CD4-positive, CD25-positive, alpha-beta regulatory T cell (primary cell): ENCODE measurements around the gene SLMAP. TPM values are rescaled to one million over a fixed set of nuclear protein-coding genes. Genes with fewer than 3 reads are reported as not detected.

Experiments used
- ATAC-seq, 2 donors: fragments of 150-1000 bp; cut with Tn5 transposase; one replicate each; pipeline ENCODE4 v1.10.0; 2021; ENCODE audit warnings: low read depth in 2 of 2, moderate number of reproducible peaks in 2 of 2, moderate library complexity in 1 of 2
- DNase-seq, 3 donors: peaks; one replicate each; pipeline versions ENCODE4 v3.0.0 to v3.0.0-alpha.2; 2012 to 2022; ENCODE audit warnings: mixed read lengths in 1 of 3
- H3K27ac ChIP-seq: one replicate; pipeline ENCODE4 v1.7.0; 2013; ENCODE audit warnings: mild to moderate bottlenecking, low read length; ENCODE audit not compliant: insufficient read depth, poor library complexity, severe bottlenecking
- H3K27me3 ChIP-seq: one replicate; pipeline ENCODE4 v1.7.0; 2013; ENCODE audit warnings: low read length; ENCODE audit not compliant: control insufficient read depth, insufficient read depth
- H3K36me3 ChIP-seq: one replicate; pipeline ENCODE4 v1.7.0; 2013; ENCODE audit warnings: mild to moderate bottlenecking, low read length, moderate library complexity; ENCODE audit not compliant: control insufficient read depth, insufficient read depth
- H3K4me1 ChIP-seq: 2 replicates; pipeline ENCODE4 v1.7.0; 2013; ENCODE audit warnings: mild to moderate bottlenecking, low read length; ENCODE audit not compliant: insufficient read depth, control insufficient read depth, poor library complexity, severe bottlenecking
- H3K4me3 ChIP-seq: one replicate; pipeline ENCODE4 v1.7.0; 2013; ENCODE audit warnings: low read depth, mild to moderate bottlenecking, low read length, moderate library complexity
- H3K9me3 ChIP-seq, 2 experiments: 1 replicate in 1 of 2; 2 replicates in 1 of 2; pipeline ENCODE4 v1.7.0; 2013; ENCODE audit warnings: low read length in 2 of 2, mild to moderate bottlenecking in 1 of 2, moderate library complexity in 1 of 2; ENCODE audit not compliant: control insufficient read depth in 2 of 2
- H3K27ac Mint-ChIP-seq, 3 donors: one replicate each; pipeline ENCODE4 v1.8.0; 2020 to 2022; ENCODE audit warnings: mild to moderate bottlenecking in 3 of 3, mixed read lengths in 3 of 3, moderate library complexity in 2 of 3
- H3K27me3 Mint-ChIP-seq: one replicate; pipeline ENCODE4 v1.8.0; 2022; ENCODE audit warnings: mild to moderate bottlenecking, mixed read lengths
- H3K36me3 Mint-ChIP-seq: one replicate; pipeline ENCODE4 v1.8.0; 2020; ENCODE audit warnings: mixed read lengths
- H3K4me1 Mint-ChIP-seq, 4 donors: one replicate each; pipeline ENCODE4 v1.8.0; 2020 to 2022; ENCODE audit warnings: mixed read lengths in 4 of 4, mild to moderate bottlenecking in 1 of 4
- H3K4me3 Mint-ChIP-seq, 4 donors: one replicate each; pipeline ENCODE4 v1.8.0; 2020 to 2022; ENCODE audit warnings: mild to moderate bottlenecking in 4 of 4, mixed read lengths in 4 of 4, moderate library complexity in 3 of 4
- H3K9me3 Mint-ChIP-seq, 7 donors: one replicate each; pipeline ENCODE4 v1.8.0; 2020 to 2022; ENCODE audit warnings: mixed read lengths in 7 of 7, mild to moderate bottlenecking in 3 of 7, moderate library complexity in 2 of 7
- polyA plus RNA-seq, 4 donors: library from polyadenylated mRNA; unstranded; fragments of 300-500 nt; fragmentation: Illumina TruSeq; gene quantifications; one replicate each; pipeline ENCODE4 v1.2.3, GENCODE V29; 2021
- total RNA-seq: library from RNA; stranded (reverse); gene quantifications from one replicate; pipeline ENCODE4 v1.2.3, GENCODE V29; 2022

SLMAP gene
- total and polyA plus RNA-seq, 5 donors from 2014 or later, result 13.5 to 84.9 (median 21.3) TPM

- Mint-ChIP-seq H3K9me3 (peaks cover 0 to 2% (median 0%) of the 10 kb centered on the region in 7 donors), H3K4me1 (no peaks in the 10 kb centered on the region), H3K36me3 (no peaks in the 10 kb centered on the region), H3K4me3 (no peak overlapping the region), H3K27me3 (peaks cover 18% of the 10 kb centered on the region), H3K27ac (no peak overlapping the region)
- H3K4me1 ChIP-seq, result no peaks in the 10 kb centered on the region
- H3K4me3 ChIP-seq, result no peak overlapping the region
- ATAC-seq (no peak), DNase-seq (no peak)
- H3K27me3 ChIP-seq, result no peaks in the 10 kb centered on the region
- no peak overlapping the region for H3K27ac ChIP-seq
- no peaks in the 10 kb centered on the region for H3K9me3 ChIP-seq
- H3K36me3 ChIP-seq, result no peaks in the 10 kb centered on the region
These were observed 29.7 kb upstream of the SLMAP start for GRCh38 chr3:57726397-57726796.

GRCh38 chr3:57727106-57727505, 29.0 kb upstream of the SLMAP start:
- Histone ChIP-seq H3K4me3 (no peak overlapping the region), H3K4me1 (no peaks in the 10 kb centered on the region), H3K36me3 (no peaks in the 10 kb centered on the region), H3K27me3 (no peaks in the 10 kb centered on the region), H3K27ac (no peak overlapping the region), H3K9me3 (no peaks in the 10 kb centered on the region)
- Mint-ChIP-seq H3K27me3 (peaks cover 20% of the 10 kb centered on the region), H3K9me3 (peaks cover 0 to 2% (median 0%) of the 10 kb centered on the region in 7 donors), H3K4me3 (no peak overlapping the region), H3K27ac (no peak overlapping the region), H3K4me1 (no peaks in the 10 kb centered on the region), H3K36me3 (no peaks in the 10 kb centered on the region)
- ATAC-seq (no peak), DNase-seq (no peak)

- ATAC-seq, result no peak
- H3K4me1 Mint-ChIP-seq, result no peaks in the 10 kb centered on the region
- H3K9me3 Mint-ChIP-seq, result peaks cover 0 to 2% (median 0%) of the 10 kb centered on the region in 7 donors
- H3K27me3 Mint-ChIP-seq, result peaks cover 11% of the 10 kb centered on the region
- no peaks in the 10 kb centered on the region for H3K36me3 Mint-ChIP-seq
- Histone ChIP-seq H3K4me1 (no peaks in the 10 kb centered on the region), H3K36me3 (no peaks in the 10 kb centered on the region), H3K4me3 (no peak overlapping the region), H3K27me3 (no peaks in the 10 kb centered on the region), H3K27ac (no peak overlapping the region), H3K9me3 (no peaks in the 10 kb centered on the region)
- no peak for DNase-seq
- no peak overlapping the region for H3K27ac Mint-ChIP-seq
- H3K4me3 Mint-ChIP-seq, result no peak overlapping the region
These were observed 26.6 kb upstream of the SLMAP start for GRCh38 chr3:57729334-57730045.

GRCh38 chr3:57730682-57731081, 25.4 kb upstream of the SLMAP start:
- no peaks in the 10 kb centered on the region for H3K36me3 ChIP-seq
- ATAC-seq (no peak), DNase-seq (no peak)
- H3K9me3 ChIP-seq, result no peaks in the 10 kb centered on the region
- H3K4me3 Mint-ChIP-seq, result no peak overlapping the region
- H3K36me3 Mint-ChIP-seq, result no peaks in the 10 kb centered on the region
- H3K27me3 ChIP-seq, result no peaks in the 10 kb centered on the region
- H3K27ac Mint-ChIP-seq, result no peak overlapping the region
- H3K4me3 ChIP-seq, result no peak overlapping the region
- no peaks in the 10 kb centered on the region for H3K4me1 ChIP-seq
- peaks cover 11% of the 10 kb centered on the region for H3K27me3 Mint-ChIP-seq
- peaks cover 0 to 2% (median 0%) of the 10 kb centered on the region in 4 donors for H3K4me1 Mint-ChIP-seq
- peaks cover 0 to 2% (median 0%) of the 10 kb centered on the region in 7 donors for H3K9me3 Mint-ChIP-seq
- H3K27ac ChIP-seq, result no peak overlapping the region

GRCh38 chr3:57731311-57731710, 24.8 kb upstream of the SLMAP start:
- Histone ChIP-seq H3K27ac (no peak overlapping the region), H3K4me3 (no peak overlapping the region), H3K9me3 (no peaks in the 10 kb centered on the region), H3K4me1 (no peaks in the 10 kb centered on the region), H3K36me3 (no peaks in the 10 kb centered on the region), H3K27me3 (no peaks in the 10 kb centered on the region)
- H3K27ac Mint-ChIP-seq, result no peak overlapping the region
- H3K27me3 Mint-ChIP-seq, result peaks cover 11% of the 10 kb centered on the region
- ATAC-seq, result no peak
- DNase-seq, result no peak
- H3K4me1 Mint-ChIP-seq, result peaks cover 0 to 3% (median 0%) of the 10 kb centered on the region in 4 donors
- H3K9me3 Mint-ChIP-seq, result peaks cover 0 to 2% (median 0%) of the 10 kb centered on the region in 7 donors
- no peak overlapping the region for H3K4me3 Mint-ChIP-seq
- no peaks in the 10 kb centered on the region for H3K36me3 Mint-ChIP-seq

GRCh38 chr3:57733790-57734189, 22.3 kb upstream of the SLMAP start:
- peaks cover 15% of the 10 kb centered on the region for H3K27me3 Mint-ChIP-seq
- Histone ChIP-seq H3K9me3 (no peaks in the 10 kb centered on the region), H3K27ac (no peak overlapping the region), H3K4me3 (no peak overlapping the region), H3K27me3 (no peaks in the 10 kb centered on the region), H3K36me3 (no peaks in the 10 kb centered on the region), H3K4me1 (no peaks in the 10 kb centered on the region)
- H3K4me1 Mint-ChIP-seq, result peaks cover 0 to 4% (median 1%) of the 10 kb centered on the region in 4 donors
- H3K36me3 Mint-ChIP-seq, result no peaks in the 10 kb centered on the region
- H3K9me3 Mint-ChIP-seq, result peaks cover 0 to 2% (median 0%) of the 10 kb centered on the region in 7 donors
- H3K27ac Mint-ChIP-seq, result no peak overlapping the region
- H3K4me3 Mint-ChIP-seq, result no peak overlapping the region
- no peak for DNase-seq
- ATAC-seq, result no peak

GRCh38 chr3:57735405-57735804, 20.7 kb upstream of the SLMAP start:
- no peak for DNase-seq
- H3K27me3 Mint-ChIP-seq, result peaks cover 9% of the 10 kb centered on the region
- H3K4me1 Mint-ChIP-seq, result peaks cover 0 to 4% (median 1%) of the 10 kb centered on the region in 4 donors
- peaks cover 0 to 2% (median 0%) of the 10 kb centered on the region in 7 donors for H3K9me3 Mint-ChIP-seq
- H3K4me3 Mint-ChIP-seq, result no peak overlapping the region
- no peaks in the 10 kb centered on the region for H3K27me3 ChIP-seq
- H3K9me3 ChIP-seq, result no peaks in the 10 kb centered on the region
- H3K27ac ChIP-seq, result no peak overlapping the region
- H3K27ac Mint-ChIP-seq, result no peak overlapping the region
- no peaks in the 10 kb centered on the region for H3K4me1 ChIP-seq
- H3K36me3 ChIP-seq, result no peaks in the 10 kb centered on the region
- ATAC-seq, result no peak
- H3K4me3 ChIP-seq, result no peak overlapping the region
- no peaks in the 10 kb centered on the region for H3K36me3 Mint-ChIP-seq

- no peaks in the 10 kb centered on the region for H3K36me3 Mint-ChIP-seq
- Histone ChIP-seq H3K4me3 (no peak overlapping the region), H3K36me3 (no peaks in the 10 kb centered on the region), H3K4me1 (no peaks in the 10 kb centered on the region), H3K27me3 (no peaks in the 10 kb centered on the region), H3K9me3 (no peaks in the 10 kb centered on the region), H3K27ac (no peak overlapping the region)
- H3K27me3 Mint-ChIP-seq, result peaks cover 4% of the 10 kb centered on the region
- DNase-seq, result no peak
- H3K4me1 Mint-ChIP-seq, result peaks cover 0 to 4% (median 1%) of the 10 kb centered on the region in 4 donors
- no peak overlapping the region for H3K4me3 Mint-ChIP-seq
- ATAC-seq, result no peak
- no peak overlapping the region for H3K27ac Mint-ChIP-seq
- peaks cover 0 to 2% (median 0%) of the 10 kb centered on the region in 7 donors for H3K9me3 Mint-ChIP-seq
These were observed 18.3 kb upstream of the SLMAP start for GRCh38 chr3:57737840-57738239.
